OCI-LY3 (cell line): ENCODE results near the gene FZD2.

Experiments
- EZH2phosphoT487 ChIP-seq: fragments of 200-600 bp; shearing (Covaris generic); IDR thresholded peaks from 2 replicates; pipeline ENCODE4 v1.6.1; 2018; ENCODE audit warnings: antibody characterized with exemption, mixed run types, low read depth
- TF ChIP-seq, protein P1 (sequence below): fragments of 200-600, 300-600 bp; sonication (generic); IDR thresholded peaks from 2 replicates; pipeline ENCODE4 v1.5.1; 2014; ENCODE audit warnings: antibody characterized with exemption, low read length, low read depth

DNA sequence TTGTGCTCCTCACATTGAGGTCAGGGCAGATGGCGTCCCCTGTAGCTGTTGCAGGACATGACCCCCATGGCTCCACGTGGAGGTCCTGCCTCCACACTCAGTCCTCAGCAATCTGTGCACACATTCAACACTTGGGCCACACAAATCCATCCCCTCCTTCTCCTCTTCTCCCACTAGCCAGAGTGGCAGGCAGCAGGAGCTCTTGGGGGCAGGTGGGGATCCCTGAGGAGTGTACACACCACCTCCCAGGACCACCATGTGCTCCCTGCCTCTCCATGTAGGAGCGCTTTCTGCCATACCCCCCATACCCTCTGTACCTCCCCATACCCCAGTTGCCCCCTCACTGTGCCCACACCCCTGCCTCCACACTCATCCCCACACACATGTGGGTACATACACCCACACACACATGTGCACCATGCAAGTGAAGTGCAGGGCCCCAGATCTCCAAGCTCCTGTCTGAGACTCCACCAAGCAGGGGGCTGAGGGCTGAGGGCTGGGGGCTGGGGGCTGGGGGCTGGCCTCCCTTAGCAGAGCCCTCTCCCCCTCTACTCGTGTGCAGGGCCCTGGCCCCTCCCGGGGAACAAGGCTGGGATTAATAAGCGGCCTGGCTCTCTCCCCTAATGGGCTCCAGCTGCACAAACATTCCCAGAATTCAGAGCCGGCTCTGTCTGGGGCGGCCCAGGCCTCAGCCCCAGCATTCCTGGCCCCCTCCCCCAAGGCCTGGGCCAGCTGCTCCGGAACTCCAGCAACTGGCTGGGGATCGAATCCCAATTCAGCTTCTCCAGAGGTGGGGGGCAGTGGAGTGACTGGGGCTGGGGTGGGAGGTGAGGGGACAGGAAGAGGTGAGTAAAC is 50.8 kb downstream of the FZD2 start:
- TF ChIP-seq, protein P1, sequence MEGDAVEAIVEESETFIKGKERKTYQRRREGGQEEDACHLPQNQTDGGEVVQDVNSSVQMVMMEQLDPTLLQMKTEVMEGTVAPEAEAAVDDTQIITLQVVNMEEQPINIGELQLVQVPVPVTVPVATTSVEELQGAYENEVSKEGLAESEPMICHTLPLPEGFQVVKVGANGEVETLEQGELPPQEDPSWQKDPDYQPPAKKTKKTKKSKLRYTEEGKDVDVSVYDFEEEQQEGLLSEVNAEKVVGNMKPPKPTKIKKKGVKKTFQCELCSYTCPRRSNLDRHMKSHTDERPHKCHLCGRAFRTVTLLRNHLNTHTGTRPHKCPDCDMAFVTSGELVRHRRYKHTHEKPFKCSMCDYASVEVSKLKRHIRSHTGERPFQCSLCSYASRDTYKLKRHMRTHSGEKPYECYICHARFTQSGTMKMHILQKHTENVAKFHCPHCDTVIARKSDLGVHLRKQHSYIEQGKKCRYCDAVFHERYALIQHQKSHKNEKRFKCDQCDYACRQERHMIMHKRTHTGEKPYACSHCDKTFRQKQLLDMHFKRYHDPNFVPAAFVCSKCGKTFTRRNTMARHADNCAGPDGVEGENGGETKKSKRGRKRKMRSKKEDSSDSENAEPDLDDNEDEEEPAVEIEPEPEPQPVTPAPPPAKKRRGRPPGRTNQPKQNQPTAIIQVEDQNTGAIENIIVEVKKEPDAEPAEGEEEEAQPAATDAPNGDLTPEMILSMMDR: no peak
- no peak for TF ChIP-seq EZH2phosphoT487
